Measurements from ENCODE around the gene INS.
"Not testable (repeated sequence)": the region's sequence is repeated elsewhere in the genome, so short reads cannot be mapped to it uniquely, and the experiment has no call there.

INS gene

DNA sequence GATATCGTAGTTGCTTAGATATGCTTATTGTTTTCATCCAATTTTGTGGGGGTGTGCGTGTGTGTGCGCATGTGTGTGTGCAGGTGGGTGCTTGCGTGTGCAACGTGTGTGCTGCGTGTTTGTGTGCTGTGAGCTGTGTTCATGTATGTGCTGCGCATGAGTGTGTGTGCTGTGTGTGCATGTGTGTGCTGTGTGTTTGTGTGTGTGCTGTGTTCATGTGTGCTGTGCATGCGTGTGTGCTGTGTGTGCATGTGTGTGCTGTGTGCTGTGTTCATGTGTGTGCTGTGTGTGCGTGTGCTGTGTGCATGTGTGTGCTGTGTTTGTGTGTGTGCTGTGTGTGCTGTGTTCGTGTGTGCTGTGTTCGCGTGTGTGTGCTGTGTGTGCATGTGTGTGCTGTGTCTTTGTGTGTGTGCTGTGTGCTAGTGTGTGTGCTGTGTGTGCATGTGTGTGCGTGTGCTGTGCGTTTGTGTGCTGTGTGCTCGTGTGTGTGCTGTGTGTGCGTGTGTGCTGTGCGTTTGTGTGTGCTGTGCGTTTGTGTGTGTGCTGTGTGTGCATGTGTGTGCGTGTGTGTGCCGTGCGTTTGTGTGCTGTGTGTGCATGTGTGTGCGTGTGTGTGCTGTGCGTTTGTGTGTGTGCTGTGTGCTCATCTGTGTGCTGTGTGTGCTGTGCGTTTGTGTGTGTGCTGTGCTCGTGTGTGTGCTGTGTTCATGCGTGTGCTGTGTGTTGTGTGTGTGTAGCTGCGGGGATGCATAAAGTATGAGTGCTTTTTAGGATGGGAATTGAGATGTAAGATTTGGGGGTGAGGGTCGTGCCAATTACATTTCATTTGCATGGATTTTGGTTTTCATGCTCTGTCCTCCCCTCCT, 29.4 kb downstream of the INS start:
- no peak for DNase-seq

DNA sequence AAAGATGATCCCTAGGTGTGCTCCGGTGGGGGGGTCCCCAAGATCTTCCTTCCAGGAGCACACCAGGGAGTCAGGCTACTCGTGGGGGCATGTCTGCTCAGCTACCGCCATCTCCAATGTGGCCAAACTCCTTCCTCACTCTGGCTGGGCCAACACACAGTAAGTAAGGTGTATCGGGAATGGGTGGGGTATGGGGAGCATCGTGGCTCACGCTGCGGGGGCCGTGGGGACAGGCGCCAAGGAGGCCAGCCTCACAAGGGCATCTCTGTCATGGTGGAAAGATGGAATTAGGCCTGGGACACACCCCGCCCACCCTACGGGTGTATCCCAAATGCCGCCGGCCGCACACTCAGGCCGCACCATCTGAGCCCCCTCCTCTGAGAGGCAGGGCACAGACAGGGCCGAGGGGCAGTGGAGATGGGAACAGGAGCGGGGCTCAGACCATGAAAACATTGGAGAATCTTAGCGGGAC, 30.1 kb downstream of the INS start:
- no peak for DNase-seq

DNA sequence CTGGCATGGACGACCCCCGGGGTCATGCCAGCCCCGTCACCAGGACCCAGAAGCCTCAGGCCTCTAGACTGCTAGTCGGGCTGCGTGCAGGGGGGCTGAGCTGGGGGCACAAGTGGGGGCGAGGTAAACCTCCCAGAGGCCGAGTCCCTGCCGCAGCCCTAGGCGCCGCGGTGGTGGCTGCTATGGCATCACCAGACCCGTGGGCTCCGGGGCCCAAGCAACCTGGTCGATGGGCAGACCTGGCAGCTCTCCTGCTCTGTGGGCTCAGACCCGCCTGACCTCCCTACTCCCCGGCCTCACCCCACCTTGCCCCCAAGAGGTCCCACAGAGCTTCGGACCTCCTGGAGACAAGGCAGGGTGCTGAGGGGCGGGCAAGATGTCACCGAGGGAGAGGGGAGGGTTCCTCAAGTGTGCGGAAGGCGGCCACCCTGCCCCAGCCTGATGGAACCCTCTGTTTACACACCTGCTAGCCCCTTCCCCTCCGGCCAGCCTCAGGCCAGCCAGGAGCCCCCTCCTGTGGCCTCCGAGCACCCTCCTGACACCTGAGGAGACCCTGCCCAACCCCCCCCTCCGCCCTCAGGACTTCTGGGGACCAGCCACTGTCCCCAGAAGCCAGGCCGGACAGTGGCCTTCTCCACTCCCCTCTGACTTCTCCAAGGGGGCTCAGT, 31.2 kb downstream of the INS start:
- DNase-seq, result peak; percentile 43

GRCh38 chr11:2129308-2129698, 31.7 kb downstream of the INS start:
- DNase-seq, result no peak

GRCh38 chr11:2128511-2129307, 32.3 kb downstream of the INS start:
- peak; percentile 74 for DNase-seq

GRCh38 chr11:2128130-2128510, 32.9 kb downstream of the INS start:
- DNase-seq, result peak; percentile 77

- DNase-seq, result no peak
These were observed 33.4 kb downstream of the INS start for GRCh38 chr11:2127482-2128129.

GRCh38 chr11:2126520-2127085, 34.4 kb downstream of the INS start:
- DNase-seq, result no peak

- not testable (repeated sequence) for DNase-seq
These were observed 36.1 kb downstream of the INS start for GRCh38 chr11:2124736-2125484.

GRCh38 chr11:2123628-2123960, 37.4 kb downstream of the INS start:
- DNase-seq, result no peak

DNA sequence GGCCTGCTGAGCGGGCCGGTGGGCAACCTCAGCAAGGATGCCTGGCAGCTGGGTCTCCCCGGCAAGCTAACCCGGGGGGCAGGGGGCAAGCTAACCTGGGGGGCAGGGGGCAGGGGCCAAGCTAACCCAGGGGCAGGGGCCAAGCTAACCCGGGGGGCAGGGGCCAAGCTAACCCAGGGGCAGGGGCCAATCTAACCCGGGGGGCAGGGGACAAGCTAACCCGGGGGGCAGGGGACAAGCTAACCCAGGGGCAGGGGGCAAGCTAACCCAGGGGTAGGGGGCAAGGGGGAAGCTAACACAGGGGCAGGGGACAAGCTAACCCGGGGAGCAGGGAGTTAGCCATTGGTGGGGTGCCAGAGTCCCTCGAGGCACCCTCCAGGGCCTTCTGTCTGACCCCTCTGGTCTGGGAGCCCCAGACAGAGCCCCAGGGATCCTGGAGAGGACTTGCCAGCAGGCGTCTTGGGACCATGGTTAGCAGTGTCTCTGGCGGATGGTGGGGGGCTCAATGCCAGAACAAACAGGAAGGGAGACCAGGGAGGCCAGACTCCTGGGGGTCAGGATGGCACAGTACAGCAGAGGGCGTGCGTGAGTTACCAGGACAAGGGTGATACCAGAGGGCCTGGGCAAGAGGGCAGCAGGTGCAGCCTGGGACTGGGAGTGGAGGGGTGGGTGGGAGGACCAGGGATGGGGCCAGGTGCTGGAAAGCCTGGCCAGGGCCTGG, 37.9 kb downstream of the INS start:
- DNase-seq, result peak; percentile 38

DNA sequence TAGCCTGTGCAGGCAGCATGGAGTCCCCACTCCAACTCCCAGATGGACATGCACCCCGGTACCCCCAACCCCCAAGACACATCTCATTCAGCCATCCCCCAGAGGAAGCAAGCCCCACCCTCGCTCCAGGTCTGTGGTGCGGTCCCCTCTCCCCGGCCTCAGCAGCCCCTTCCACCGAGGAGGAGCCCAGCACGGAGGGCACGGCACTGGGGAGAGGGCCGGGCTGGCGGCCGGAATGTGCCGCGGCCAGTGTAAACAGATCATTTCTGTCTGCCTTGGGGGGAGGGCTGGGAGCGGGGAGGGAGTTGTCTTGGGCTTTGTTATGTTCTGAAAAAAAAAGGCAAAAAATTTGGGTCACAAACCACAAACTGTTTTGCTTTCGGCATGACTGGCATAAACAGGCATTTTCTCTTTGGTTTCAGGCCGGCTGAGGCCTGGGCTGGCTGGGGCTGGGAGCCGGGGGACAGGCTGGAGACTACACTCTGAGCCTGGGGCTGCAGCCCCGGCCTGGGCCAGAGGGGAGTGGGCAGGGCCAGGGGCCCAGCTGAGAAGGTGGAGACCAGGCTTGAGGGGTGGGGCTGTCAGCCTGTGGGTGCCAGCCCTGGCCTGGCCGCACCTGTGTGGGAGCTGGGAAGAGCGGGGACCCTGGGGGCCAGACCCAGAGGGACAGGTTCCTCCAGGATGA, 38.6 kb downstream of the INS start:
- DNase-seq, result peak; percentile 44

DNA sequence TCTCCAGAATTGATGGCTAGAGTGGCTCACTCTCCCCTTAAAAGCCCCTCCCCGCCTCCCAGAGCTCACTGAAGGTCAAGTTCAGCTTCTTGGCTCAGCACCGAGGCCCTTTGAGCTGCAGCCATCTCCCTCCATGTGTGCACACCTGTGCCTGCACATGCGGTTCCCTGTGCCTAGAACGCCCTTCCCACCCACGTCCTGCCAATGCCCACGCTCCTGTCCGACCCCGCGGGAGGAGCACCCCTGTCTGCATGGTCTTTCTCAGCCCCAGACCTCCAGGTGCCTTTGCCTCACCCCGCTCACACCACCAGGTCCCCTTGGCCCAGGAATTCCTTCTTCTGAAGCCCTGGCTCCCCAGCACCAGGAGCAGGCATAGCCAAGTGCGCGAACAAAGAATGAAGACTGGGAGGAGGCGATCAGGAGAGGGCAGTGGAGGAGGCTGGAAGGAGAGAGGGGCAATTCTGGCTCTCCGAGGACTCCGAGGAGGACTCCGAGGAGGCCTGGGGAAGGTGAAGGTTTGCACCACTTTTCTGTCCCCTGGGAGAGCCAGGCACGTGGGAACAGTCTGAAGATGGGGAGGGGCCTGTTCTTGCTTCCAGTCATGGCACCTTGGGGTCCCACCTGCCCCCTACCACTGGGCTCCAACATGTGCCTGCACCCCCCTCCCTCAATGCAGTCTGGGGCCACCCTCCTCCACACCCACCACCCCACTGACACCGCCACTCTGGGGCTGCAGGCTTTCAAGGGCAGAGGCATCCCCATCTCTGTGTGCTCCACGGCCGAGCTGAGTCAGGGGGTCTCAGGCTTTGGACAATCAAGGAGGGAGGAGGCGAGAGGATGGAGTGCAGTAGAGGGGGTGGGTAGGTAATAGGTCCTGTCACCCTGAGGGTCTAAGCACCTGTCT, 39.5 kb downstream of the INS start:
- DNase-seq, result peak; percentile 38

DNA sequence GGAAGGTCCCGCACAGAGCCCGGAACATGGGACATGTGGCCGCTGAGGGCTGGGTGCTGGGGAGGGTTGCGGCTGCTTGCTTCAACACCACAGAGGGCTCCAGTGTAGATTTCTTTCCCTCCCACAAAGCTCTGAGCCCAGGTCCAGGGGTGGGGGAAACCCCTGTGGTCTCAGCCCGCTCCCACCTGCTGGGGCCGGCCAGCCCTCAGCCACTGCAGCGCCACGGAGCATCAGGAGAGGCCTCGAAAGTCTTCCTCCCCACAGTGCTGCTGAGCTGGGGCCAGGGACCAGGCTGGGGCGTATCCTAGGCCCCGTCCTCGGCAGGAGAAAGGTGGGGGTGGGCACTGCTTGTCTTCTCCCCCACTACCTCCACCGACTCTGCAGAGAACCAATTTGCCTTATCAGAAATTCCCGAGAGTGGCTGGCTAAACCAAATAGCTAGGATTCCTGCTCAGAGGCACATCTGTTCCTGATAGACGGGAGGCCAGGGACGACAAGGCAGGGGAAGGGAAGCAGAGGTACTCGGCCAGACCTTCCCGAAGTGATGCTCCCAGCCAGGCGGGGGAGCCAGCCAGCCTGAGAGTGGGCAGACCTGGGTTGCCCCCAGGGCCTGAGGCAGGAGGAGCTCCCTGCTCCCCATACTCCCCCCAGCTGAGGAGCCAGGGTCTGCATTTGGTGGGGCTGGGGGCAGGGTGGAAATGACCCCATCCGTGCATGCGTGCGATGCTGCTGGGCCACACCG, 40.5 kb downstream of the INS start:
- DNase-seq, result peak; percentile 44

GRCh38 chr11:2118677-2119076, 42.3 kb downstream of the INS start:
- DNase-seq, result no peak

DNA sequence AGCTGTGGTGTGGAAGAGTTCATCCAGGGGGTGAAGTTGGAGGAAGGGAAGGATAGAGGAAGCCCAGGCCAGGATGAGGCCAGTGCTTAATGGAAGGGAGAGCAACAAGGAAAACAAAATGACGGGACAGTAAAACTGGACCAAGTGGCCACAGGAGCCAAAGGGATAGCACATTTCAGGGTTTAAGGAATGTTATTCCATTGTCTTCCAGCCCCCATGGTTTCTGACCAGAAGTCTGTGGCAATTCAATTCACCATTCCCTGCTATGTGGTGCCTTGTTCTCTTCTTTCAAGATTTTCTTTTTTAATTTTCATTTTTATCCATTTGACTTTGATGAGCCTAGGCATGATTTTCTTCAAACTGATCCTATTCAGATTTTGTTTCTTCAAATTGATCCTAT, 44.3 kb downstream of the INS start:
- no peak for DNase-seq

GRCh38 chr11:2115308-2115707, 45.7 kb downstream of the INS start:
- no peak for DNase-seq

- no peak for DNase-seq
These were observed 46.4 kb downstream of the INS start for GRCh38 chr11:2114430-2115241.
